K562 (cell line): Measurements from ENCODE around the gene CRYBG1. TPM values are rescaled to one million over a fixed set of nuclear protein-coding genes. Genes with fewer than 3 reads are reported as not detected.

Experiments
- BHLHE40 ChIP-seq: IDR thresholded peaks from 2 replicates; pipeline ENCODE4 v1.6.1; 2011; ENCODE audit warnings: low read length, improper control_type of control experiment
- CBFB ChIP-seq: sonication (generic); formaldehyde crosslinking; IDR thresholded peaks from 2 replicates; pipeline ENCODE4 v1.4.0; 2020; ENCODE audit warnings: mild to moderate bottlenecking, missing genetic modification reagents
- CC2D1A ChIP-seq: fragments of 450-650 bp; IDR thresholded peaks from 2 replicates; pipeline ENCODE4 v1.6.1; 2017; ENCODE audit warnings: mild to moderate bottlenecking
- CREBBP ChIP-seq: IDR thresholded peaks from one replicate; pipeline ENCODE4 v1.6.1; 2012; ENCODE audit warnings: low read depth, mild to moderate bottlenecking, control low read depth, inconsistent platforms, low read length
- DIDO1 ChIP-seq: fragments of 450-650 bp; IDR thresholded peaks from 2 replicates; pipeline ENCODE4 v1.6.1; 2016; ENCODE audit warnings: low read depth, missing biosample characterization, missing genetic modification characterization
- ETS1 ChIP-seq: conservative IDR thresholded peaks from 2 replicates; pipeline ENCODE4 v1.6.1; 2011; ENCODE audit warnings: low read depth, mild to moderate bottlenecking, low read length; ENCODE audit not compliant: control insufficient read depth
- FOXA1 ChIP-seq: fragments of 450-650 bp; IDR thresholded peaks from 2 replicates; pipeline ENCODE4 v1.6.1; 2016; ENCODE audit warnings: mild to moderate bottlenecking, borderline replicate concordance
- GMEB1 ChIP-seq: fragments of 250-450 bp; sonication (Bioruptor Pico); IDR thresholded peaks from 2 replicates; pipeline ENCODE4 v1.4.0; 2020; ENCODE audit warnings: mild to moderate bottlenecking
- GTF2F1 ChIP-seq: IDR thresholded peaks from 2 replicates; pipeline ENCODE4 v1.6.1; 2011; ENCODE audit warnings: low read depth, low read length, improper control_type of control experiment
- MTA1 ChIP-seq: fragments of 450-650 bp; IDR thresholded peaks from 2 replicates; pipeline ENCODE4 v1.6.1; 2017; ENCODE audit warnings: borderline replicate concordance
- MTA3 ChIP-seq: fragments of 450-650 bp; formaldehyde crosslinking; IDR thresholded peaks from 2 replicates; pipeline ENCODE4 v1.6.1; 2017; ENCODE audit warnings: mild to moderate bottlenecking, borderline replicate concordance
- MXI1 ChIP-seq: IDR thresholded peaks from 2 replicates; pipeline ENCODE4 v1.6.1; 2011; ENCODE audit warnings: low read depth, mild to moderate bottlenecking, improper control_type of control experiment, low read length
- NCOA1 ChIP-seq: fragments of 450-650 bp; IDR thresholded peaks from 2 replicates; pipeline ENCODE4 v1.6.1; 2016; ENCODE audit warnings: low read depth
- NFE2 ChIP-seq: IDR thresholded peaks from 2 replicates; pipeline ENCODE4 v1.6.1; 2014; ENCODE audit warnings: antibody characterized with exemption, low read depth
- RBM22 ChIP-seq: fragments of 200-400 bp; formaldehyde crosslinking; IDR thresholded peaks from 2 replicates; pipeline ENCODE4 v1.6.1; 2018; ENCODE audit warnings: low read length, low read depth; ENCODE audit not compliant: poor library complexity, severe bottlenecking
- SAP30 ChIP-seq: fragments of 200-600 bp; sonication (generic); IDR thresholded peaks from 2 replicates; pipeline ENCODE4 v1.6.1; 2012; ENCODE audit warnings: borderline replicate concordance, low read depth, mild to moderate bottlenecking, moderate library complexity, low read length, control low read depth, inconsistent platforms; ENCODE audit not compliant: insufficient read depth, poor library complexity, severe bottlenecking
- TFAP4 ChIP-seq: sonication (generic); formaldehyde crosslinking; IDR thresholded peaks from 2 replicates; pipeline ENCODE4 v1.8.0; 2022; ENCODE audit warnings: missing genetic modification reagents, mild to moderate bottlenecking, moderate library complexity, borderline replicate concordance
- YY1 ChIP-seq, 3 experiments: IDR thresholded peaks; 2 replicates each; pipeline ENCODE4 v1.6.1; 2011; ENCODE audit warnings: low read length in 2 of 3, mild to moderate bottlenecking in 2 of 3, moderate library complexity in 2 of 3, borderline replicate concordance in 1 of 3, control low read depth in 1 of 3, low read depth in 1 of 3; ENCODE audit not compliant: insufficient read depth in 3 of 3, insufficient replicate concordance in 2 of 3, control insufficient read depth in 1 of 3, insufficient read length in 1 of 3; ENCODE audit errors: extremely low read depth in 1 of 3
- ZFP30 ChIP-seq: fragments of 250-450 bp; sonication (Bioruptor Pico); IDR thresholded peaks from 2 replicates; pipeline ENCODE4 v1.8.0; 2022; ENCODE audit warnings: moderate library complexity, mild to moderate bottlenecking, inconsistent platforms, borderline replicate concordance
- ZKSCAN3 ChIP-seq: fragments of 250-450 bp; sonication (Bioruptor Pico); IDR thresholded peaks from 2 replicates; pipeline ENCODE4 v1.4.0; 2020
- ZNF12 ChIP-seq: sonication (generic); formaldehyde crosslinking; IDR thresholded peaks from 2 replicates; pipeline ENCODE4 v1.4.0; 2020; ENCODE audit warnings: mild to moderate bottlenecking, missing genetic modification reagents
- ZNF165 ChIP-seq: fragments of 250-450 bp; sonication (Bioruptor Pico); IDR thresholded peaks from 2 replicates; pipeline ENCODE4 v1.4.0; 2020; ENCODE audit warnings: borderline replicate concordance
- ZNF644 ChIP-seq: fragments of 200-800 bp; sonication (Bioruptor generic); IDR thresholded peaks from 2 replicates; pipeline ENCODE4 v1.6.1; 2016; ENCODE audit warnings: low read depth, missing genetic modification characterization, missing compliant biosample characterization
- ZNF780A ChIP-seq: fragments of 250-450 bp; sonication (Bioruptor Pico); IDR thresholded peaks from 2 replicates; pipeline ENCODE4 v1.5.0; 2021; ENCODE audit warnings: mild to moderate bottlenecking
- ZNF785 ChIP-seq: fragments of 250-450 bp; sonication (Bioruptor Pico); IDR thresholded peaks from 2 replicates; pipeline ENCODE4 v1.4.0; 2020; ENCODE audit warnings: mild to moderate bottlenecking
- polyA plus RNA-seq, 8 experiments: library from polyadenylated mRNA; depleted of rRNA in 4 of 8; stranded (reverse) in 5 of 8; unstranded in 3 of 8; fragments of >200 nt; fragmentation: Nextera tagmentation in 2 of 8; fragmentation: Illumina TruSeq in 1 of 8; extraction: Ambion mirVana in 2 of 8; extraction: Trizol in 1 of 8; gene quantifications; 2 replicates each; pipeline versions ENCODE4 v1.2.1 to v1.2.3, GENCODE V29; 2011 to 2014; ENCODE audit warnings: inconsistent platforms in 1 of 8, missing spikeins in 1 of 8
- total RNA-seq, 7 experiments: library from RNA; depleted of rRNA in 6 of 7; stranded (reverse); fragments of >200 nt in 6 of 7; fragmentation: Illumina TruSeq in 2 of 7; extraction: Trizol in 2 of 7; gene quantifications; 2 replicates each; pipeline versions ENCODE4 v1.2.1 to v1.2.3, GENCODE V29; 2011 to 2021; ENCODE audit warnings: low replicate concordance in 1 of 7

Gene CRYBG1
- total and polyA plus RNA-seq, 9 of the 15 experiments (the other 6 are each of a cell fraction or from before 2014, with no cell fraction given) = 0.07 to 0.47 (median 0.11) TPM

- TF ChIP-seq GTF2F1 (peak; percentile 83), ZNF644 (peak; percentile 72), FOXA1 (no peak), ZNF12 (CRISPR knock-in tag) (peak; percentile 75; the same call in 1 of the 2 replicates), TFAP4 (CRISPR knock-in tag) (peak; percentile 89), CBFB (CRISPR knock-in tag) (peak; percentile 94), MXI1 (peak; percentile 89), CREBBP (no peak), MTA3 (peak; percentile 92), ZKSCAN3 (CRISPR knock-in tag) (no peak), ZFP30 (CRISPR knock-in tag) (no peak), ETS1 (peak; percentile 64; the same call in 1 of the 2 replicates), SAP30 (no peak), NCOA1 (peak; percentile 92), MTA1 (peak; percentile 99), RBM22 (peak; percentile 20), NFE2 (peak; percentile 72), DIDO1 (tag) (peak; percentile 76), ZNF165 (CRISPR knock-in tag) (no peak), YY1 (IDR thresholded peaks at IDR 0.05; ENCODE audit: borderline replicate concordance in 1 of 3, control insufficient read depth in 1 of 3, extremely low read depth in 1 of 3, insufficient read depth in 3 of 3, insufficient read length in 1 of 3, insufficient replicate concordance in 2 of 3, low read depth in 1 of 3, low read length in 2 of 3) (peak in 2 of 3 experiments; percentile 52 to 60), ZNF785 (CRISPR knock-in tag) (no peak), ZNF780A (CRISPR knock-in tag) (no peak), GMEB1 (peak; percentile 65), BHLHE40 (0 out of 2 replicates have a peak, but pooled peaks have one; percentile 8), CC2D1A (peak; percentile 76; the same call in 1 of the 2 replicates)
These were observed 35.0 kb upstream of the CRYBG1 start, which contains the start of gene ATG5 (continued) for GRCh38 chr6:106325336-106326178.
